Measurements from ENCODE around the gene MLLT3.

DNA sequence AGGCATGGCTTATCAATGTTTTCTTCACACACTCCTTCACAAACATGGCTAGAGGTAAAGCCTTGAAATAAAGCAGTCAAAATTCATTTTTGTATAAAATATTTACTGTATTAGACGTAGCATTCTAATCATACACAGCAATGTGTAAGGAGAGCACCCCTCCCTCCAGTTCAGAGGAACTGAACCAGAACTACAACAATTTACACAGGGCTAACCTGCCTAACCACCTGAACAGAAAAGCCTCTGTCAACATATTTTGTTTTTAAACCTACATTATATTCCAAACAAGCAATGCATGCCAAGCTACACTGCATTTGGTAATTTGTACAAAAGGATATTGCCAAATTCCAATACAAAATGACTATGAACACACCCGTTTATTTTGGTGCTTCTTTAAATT is 41.6 kb downstream of the MLLT3 start:
- TF ChIP-seq, protein P1, sequence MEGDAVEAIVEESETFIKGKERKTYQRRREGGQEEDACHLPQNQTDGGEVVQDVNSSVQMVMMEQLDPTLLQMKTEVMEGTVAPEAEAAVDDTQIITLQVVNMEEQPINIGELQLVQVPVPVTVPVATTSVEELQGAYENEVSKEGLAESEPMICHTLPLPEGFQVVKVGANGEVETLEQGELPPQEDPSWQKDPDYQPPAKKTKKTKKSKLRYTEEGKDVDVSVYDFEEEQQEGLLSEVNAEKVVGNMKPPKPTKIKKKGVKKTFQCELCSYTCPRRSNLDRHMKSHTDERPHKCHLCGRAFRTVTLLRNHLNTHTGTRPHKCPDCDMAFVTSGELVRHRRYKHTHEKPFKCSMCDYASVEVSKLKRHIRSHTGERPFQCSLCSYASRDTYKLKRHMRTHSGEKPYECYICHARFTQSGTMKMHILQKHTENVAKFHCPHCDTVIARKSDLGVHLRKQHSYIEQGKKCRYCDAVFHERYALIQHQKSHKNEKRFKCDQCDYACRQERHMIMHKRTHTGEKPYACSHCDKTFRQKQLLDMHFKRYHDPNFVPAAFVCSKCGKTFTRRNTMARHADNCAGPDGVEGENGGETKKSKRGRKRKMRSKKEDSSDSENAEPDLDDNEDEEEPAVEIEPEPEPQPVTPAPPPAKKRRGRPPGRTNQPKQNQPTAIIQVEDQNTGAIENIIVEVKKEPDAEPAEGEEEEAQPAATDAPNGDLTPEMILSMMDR (IDR thresholded peaks at IDR 0.05; ENCODE audit: control extremely low read depth in 1 of 3, insufficient read depth in 1 of 3, low read depth in 1 of 3, low read length in 3 of 3) = no peak
- TF ChIP-seq YY1 (IDR thresholded peaks at IDR 0.05; ENCODE audit: low read depth, low read length) (no peak), FOSL1 (IDR thresholded peaks at IDR 0.05; ENCODE audit: insufficient read depth, low read depth, low read length) (no peak), POLR2AphosphoS5 (IDR thresholded peaks at IDR 0.05; ENCODE audit: low read depth, low read length) (no peak), EP300 (IDR thresholded peaks at IDR 0.05; ENCODE audit: borderline replicate concordance in 1 of 2, low read depth in 2 of 2, low read length in 2 of 2) (no peak), EZH2 (IDR thresholded peaks at IDR 0.05; ENCODE audit: low read depth, low read length, severe bottlenecking) (no peak), CREB1 (IDR thresholded peaks at IDR 0.05) (no peak), EGR1 (IDR thresholded peaks at IDR 0.05; ENCODE audit: borderline replicate concordance, low read depth, low read length) (no peak), JUN (IDR thresholded peaks at IDR 0.05; ENCODE audit: low read depth, low read length) (no peak), CEBPB (IDR thresholded peaks at IDR 0.05; ENCODE audit: low read depth, low read length) (no peak), RAD21 (IDR thresholded peaks at IDR 0.05 in 1 of 2, conservative IDR thresholded peaks at IDR 0.05 in 1 of 2; ENCODE audit: low read depth in 2 of 2, low read length in 2 of 2) (no peak), GABPA (IDR thresholded peaks at IDR 0.05; ENCODE audit: borderline replicate concordance, insufficient read depth, low read length) (no peak)
- TF ChIP-seq, protein P2, sequence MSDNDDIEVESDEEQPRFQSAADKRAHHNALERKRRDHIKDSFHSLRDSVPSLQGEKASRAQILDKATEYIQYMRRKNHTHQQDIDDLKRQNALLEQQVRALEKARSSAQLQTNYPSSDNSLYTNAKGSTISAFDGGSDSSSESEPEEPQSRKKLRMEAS (IDR thresholded peaks at IDR 0.05) = no peak
- TF ChIP-seq, protein P3, sequence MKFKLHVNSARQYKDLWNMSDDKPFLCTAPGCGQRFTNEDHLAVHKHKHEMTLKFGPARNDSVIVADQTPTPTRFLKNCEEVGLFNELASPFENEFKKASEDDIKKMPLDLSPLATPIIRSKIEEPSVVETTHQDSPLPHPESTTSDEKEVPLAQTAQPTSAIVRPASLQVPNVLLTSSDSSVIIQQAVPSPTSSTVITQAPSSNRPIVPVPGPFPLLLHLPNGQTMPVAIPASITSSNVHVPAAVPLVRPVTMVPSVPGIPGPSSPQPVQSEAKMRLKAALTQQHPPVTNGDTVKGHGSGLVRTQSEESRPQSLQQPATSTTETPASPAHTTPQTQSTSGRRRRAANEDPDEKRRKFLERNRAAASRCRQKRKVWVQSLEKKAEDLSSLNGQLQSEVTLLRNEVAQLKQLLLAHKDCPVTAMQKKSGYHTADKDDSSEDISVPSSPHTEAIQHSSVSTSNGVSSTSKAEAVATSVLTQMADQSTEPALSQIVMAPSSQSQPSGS (IDR thresholded peaks at IDR 0.05; ENCODE audit: low read length) = no peak

Data from H1 (cell line).